ENCODE data around the gene OR2AT4. TPM values are rescaled to one million over a fixed set of nuclear protein-coding genes. Genes with fewer than 3 reads are reported as not detected.

Gene OR2AT4
- total and polyA plus RNA-seq, 2 of the 4 experiments (the other 2 are of a cell fraction) = not detected

- Histone ChIP-seq H4K91ac (ENCODE audit: insufficient read depth, low read depth, low read length) (no peak overlapping the region), H3K4me1 (ENCODE audit: control insufficient read depth, insufficient read depth, low read length) (peaks cover 5% of the 10 kb centered on the region), H4K8ac (ENCODE audit: low read depth in 2 of 2, low read length in 2 of 2) (no peak overlapping the region), H4K5ac (ENCODE audit: low read depth, low read length) (no peak overlapping the region), H3K27me3 (ENCODE audit: control insufficient read depth, insufficient read depth, low read length) (peaks cover 38% of the 10 kb centered on the region), H2BK20ac (ENCODE audit: low read depth, low read length) (no peak overlapping the region), H3K36me3 (ENCODE audit: control insufficient read depth, insufficient read depth, low read length) (no peaks in the 10 kb centered on the region), H3K4me2 (ENCODE audit: low read depth, low read length) (no peak overlapping the region), H3K9me1 (ENCODE audit: insufficient read depth, low read length) (no peaks in the 10 kb centered on the region; the same call in 1 of the 2 replicates), H3K79me1 (ENCODE audit: low read depth in 1 of 2, low read length in 2 of 2) (no peaks in the 10 kb centered on the region), H3K9me3 (ENCODE audit: control insufficient read depth, insufficient read depth, low read length) (no peaks in the 10 kb centered on the region), H3K27ac (ENCODE audit: insufficient read depth, low read length) (no peak overlapping the region), H2BK5ac (ENCODE audit: low read depth, low read length, poor library complexity, severe bottlenecking) (no peak overlapping the region), H3K56ac (ENCODE audit: extremely low read depth, insufficient read depth, low read length) (no peak overlapping the region), H2BK120ac (ENCODE audit: low read depth, low read length) (no peak overlapping the region), H2AK5ac (ENCODE audit: low read depth, low read length) (no peak overlapping the region), H2BK15ac (ENCODE audit: low read depth, low read length) (no peak overlapping the region), H3K23ac (ENCODE audit: low read depth, low read length) (no peak overlapping the region), H3K18ac (ENCODE audit: low read depth, low read length) (no peak overlapping the region), H3K14ac (replicated peaks; ENCODE audit: low read depth, low read length) (no peak overlapping the region), H2AFZ (replicated peaks; ENCODE audit: low read length, poor library complexity) (no peak overlapping the region), H3K4me3 (ENCODE audit: insufficient read depth, low read depth, low read length) (no peak overlapping the region), H2AK9ac (replicated peaks; ENCODE audit: low read depth, low read length, poor library complexity) (no peak overlapping the region), H3K9ac (ENCODE audit: low read depth, low read length) (no peak overlapping the region), H4K20me1 (ENCODE audit: insufficient read depth, low read length) (no peaks in the 10 kb centered on the region), H3K4ac (ENCODE audit: low read depth, low read length) (no peak overlapping the region)
- DNase-seq (no peak), ATAC-seq (ENCODE audit: low read depth) (no peak)
- POLR2A ChIA-PET (ENCODE audit: unreplicated experiment) = no interaction called here
- intact Hi-C loops (cut with micrococcal nuclease) = no loop called here
- no TSS peak for BruUV-seq (replicated peaks)
- WGBS, 2 experiments (ENCODE audit: extremely low coverage in 2 of 2, insufficient read length in 1 of 2) = no CpG with 5 or more reads among the region's 1 CpG
- CTCF ChIA-PET = interaction anchor here (0.8 to 1.2 kb wide), 2 partner anchors 9 to 41 kb away, joined by 3 to 5 read pairs; no protein-coding TSS in a partner anchor
- no peak for TF ChIP-seq CEBPB (IDR thresholded peaks at IDR 0.05; ENCODE audit: low read depth, low read length)
- TF ChIP-seq CTCF (conservative IDR thresholded peaks at IDR 0.05; ENCODE audit: low read depth, low read length) = no peak
- no peak for TF ChIP-seq RCOR1 (IDR thresholded peaks at IDR 0.05; ENCODE audit: insufficient replicate concordance, low read length)
- no peak for TF ChIP-seq BHLHE40 (IDR thresholded peaks at IDR 0.05; ENCODE audit: low read depth, low read length)
- TF ChIP-seq NFE2L2 (IDR thresholded peaks at IDR 0.05; ENCODE audit: low read depth, low read length) = no peak
- TF ChIP-seq RFX5 (IDR thresholded peaks at IDR 0.05; ENCODE audit: low read depth, low read length) = no peak
- no peak for TF ChIP-seq MAZ (IDR thresholded peaks at IDR 0.05; ENCODE audit: borderline replicate concordance, low read depth, low read length)
- no peak for TF ChIP-seq CHD1 (IDR thresholded peaks at IDR 0.05; ENCODE audit: low read depth, low read length)
- no peak for TF ChIP-seq ELK1 (IDR thresholded peaks at IDR 0.05; ENCODE audit: borderline replicate concordance, low read depth, low read length)
- in situ Hi-C loops (cut with MboI; ENCODE audit: low sequenced_read_pairs) = no loop called here
- dilution Hi-C loops (cut with HindIII; ENCODE audit: low sequenced_read_pairs, unreplicated experiment) = no loop called here
Measured at GRCh38 chr11:75099635-75100034, 3.0 kb upstream of the OR2AT4 start.

Data from IMR-90 (cell line).